Activated naive CD4-positive, alpha-beta T cell treated with anti-CD3 and anti-CD28 coated beads, Interleukin-2, amount 50 U/mL, for 72 hours (primary cell): ENCODE measurements around the gene PRPF31. TPM values are rescaled to one million over a fixed set of nuclear protein-coding genes. Genes with fewer than 3 reads are reported as not detected.
A peak's percentile ranks its signal among the peaks of the same experiment; 100 is the strongest.

ENCODE experiments used
- ATAC-seq, 2 donors: fragments of 150-1000 bp; cut with Tn5 transposase; 2 replicates each; pipeline ENCODE4 v1.10.0; 2021; ENCODE audit warnings: mild to moderate bottlenecking in 2 of 2, moderate library complexity in 2 of 2
- DNase-seq, 2 donors: peaks; one replicate each; pipeline ENCODE4 v3.0.0; 2021 to 2022; ENCODE audit warnings: low spot score in 2 of 2
- H3K27ac Mint-ChIP-seq, 2 donors: one replicate each; pipeline ENCODE4 v1.8.0; 2022; ENCODE audit warnings: mild to moderate bottlenecking in 2 of 2, mixed read lengths in 2 of 2
- H3K36me3 Mint-ChIP-seq, 2 donors: one replicate each; pipeline ENCODE4 v1.8.0; 2022; ENCODE audit warnings: mixed read lengths in 2 of 2
- H3K9me3 Mint-ChIP-seq, 2 donors: one replicate each; pipeline ENCODE4 v1.8.0; 2022; ENCODE audit warnings: mixed read lengths in 2 of 2
- total RNA-seq, 2 donors: library from RNA; stranded (reverse); gene quantifications; one replicate each; pipeline ENCODE4 v1.2.3, GENCODE V29; 2022

PRPF31 gene
- total RNA-seq, 2 donors from 2014 or later = 47.9 to 92.9 TPM

DNA sequence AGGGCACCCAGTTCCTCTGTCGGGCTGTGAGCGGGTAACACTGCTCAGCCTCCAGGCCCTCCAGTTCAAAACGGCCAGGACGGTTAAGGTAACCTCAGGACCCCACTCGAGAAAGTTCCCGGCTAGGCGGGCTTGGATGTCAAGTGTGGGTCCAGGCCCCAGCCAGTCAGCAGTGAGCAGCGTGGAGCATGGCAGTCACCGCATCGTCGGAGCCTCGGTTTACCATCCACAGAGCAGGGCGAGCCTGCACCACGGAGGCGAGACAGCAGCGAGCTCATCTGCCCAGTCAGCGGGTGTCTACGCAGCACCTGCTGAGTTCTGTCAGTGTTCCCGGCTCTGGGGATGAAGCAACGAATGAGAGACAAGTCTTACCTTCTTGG is 14.1 kb downstream of the PRPF31 start:
- no peak overlapping the region for H3K27ac Mint-ChIP-seq
- ATAC-seq (no peak), DNase-seq (no peak)
- H3K9me3 Mint-ChIP-seq = peaks cover 0 to 4% of the 10 kb centered on the region in 2 donors
- H3K36me3 Mint-ChIP-seq = no peaks in the 10 kb centered on the region

DNA sequence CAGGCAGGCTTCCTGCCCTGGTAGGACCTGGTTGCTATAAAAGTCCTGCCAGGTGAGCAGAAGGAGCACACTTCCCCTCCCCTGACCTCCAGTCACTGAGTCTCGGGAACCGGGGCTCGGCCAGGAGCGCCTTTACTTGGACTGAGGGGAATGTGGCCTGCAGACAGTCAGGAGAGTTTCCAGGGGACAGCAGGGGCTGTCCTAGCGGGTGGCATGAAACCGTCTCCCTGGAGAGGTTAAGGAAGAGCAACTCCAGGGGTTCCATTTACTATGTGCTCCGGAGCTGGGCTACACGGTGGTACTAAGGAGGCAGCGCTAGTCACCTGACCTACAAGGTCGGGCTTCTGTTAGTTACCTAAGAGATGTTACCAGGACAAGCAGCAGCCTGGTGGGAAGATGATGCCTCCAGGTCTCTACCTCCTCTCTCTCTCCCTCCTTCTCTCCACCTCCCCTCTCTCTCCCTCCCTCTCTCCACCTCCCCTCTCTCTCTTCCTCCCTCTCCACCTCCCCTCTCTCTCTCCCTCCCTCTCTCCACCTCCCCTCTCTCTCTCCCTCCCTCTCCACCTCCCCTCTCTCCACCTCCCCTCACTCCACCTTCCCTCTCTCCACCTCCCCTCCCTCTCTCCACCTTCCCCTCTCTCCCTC is 17.9 kb downstream of the PRPF31 start:
- Mint-ChIP-seq H3K36me3 (peaks cover under 1% of the 10 kb centered on the region in 2 donors), H3K27ac (no peak overlapping the region), H3K9me3 (peaks cover 0 to 4% of the 10 kb centered on the region in 2 donors)
- no peak for ATAC-seq
- DNase-seq = no peak

GRCh38 chr19:54133957-54134590 is 18.5 kb downstream of the PRPF31 start:
- no peak for ATAC-seq
- DNase-seq = no peak
- peaks cover 7% of the 10 kb centered on the region in 2 donors for H3K36me3 Mint-ChIP-seq
- peaks cover 0 to 4% of the 10 kb centered on the region in 2 donors for H3K9me3 Mint-ChIP-seq
- H3K27ac Mint-ChIP-seq = peak overlapping the region in 1 of 2 donors; percentile 69

- peaks cover 0 to 4% of the 10 kb centered on the region in 2 donors for H3K9me3 Mint-ChIP-seq
- peaks cover 11% of the 10 kb centered on the region in 2 donors for H3K36me3 Mint-ChIP-seq
- ATAC-seq (no peak), DNase-seq (peak in 1 of 2 donors; percentile 20)
- H3K27ac Mint-ChIP-seq = peak overlapping the region; percentile 67 to 89
These were observed 20.7 kb downstream of the PRPF31 start for GRCh38 chr19:54136086-54136863.

GRCh38 chr19:54136864-54137698 is 21.5 kb downstream of the PRPF31 start:
- DNase-seq (peak; percentile 97 to 100), ATAC-seq (peak; percentile 87 to 88)
- Mint-ChIP-seq H3K9me3 (peaks cover 0 to 4% of the 10 kb centered on the region in 2 donors), H3K27ac (peak overlapping the region; percentile 67 to 89), H3K36me3 (peaks cover 11% of the 10 kb centered on the region in 2 donors)

DNA sequence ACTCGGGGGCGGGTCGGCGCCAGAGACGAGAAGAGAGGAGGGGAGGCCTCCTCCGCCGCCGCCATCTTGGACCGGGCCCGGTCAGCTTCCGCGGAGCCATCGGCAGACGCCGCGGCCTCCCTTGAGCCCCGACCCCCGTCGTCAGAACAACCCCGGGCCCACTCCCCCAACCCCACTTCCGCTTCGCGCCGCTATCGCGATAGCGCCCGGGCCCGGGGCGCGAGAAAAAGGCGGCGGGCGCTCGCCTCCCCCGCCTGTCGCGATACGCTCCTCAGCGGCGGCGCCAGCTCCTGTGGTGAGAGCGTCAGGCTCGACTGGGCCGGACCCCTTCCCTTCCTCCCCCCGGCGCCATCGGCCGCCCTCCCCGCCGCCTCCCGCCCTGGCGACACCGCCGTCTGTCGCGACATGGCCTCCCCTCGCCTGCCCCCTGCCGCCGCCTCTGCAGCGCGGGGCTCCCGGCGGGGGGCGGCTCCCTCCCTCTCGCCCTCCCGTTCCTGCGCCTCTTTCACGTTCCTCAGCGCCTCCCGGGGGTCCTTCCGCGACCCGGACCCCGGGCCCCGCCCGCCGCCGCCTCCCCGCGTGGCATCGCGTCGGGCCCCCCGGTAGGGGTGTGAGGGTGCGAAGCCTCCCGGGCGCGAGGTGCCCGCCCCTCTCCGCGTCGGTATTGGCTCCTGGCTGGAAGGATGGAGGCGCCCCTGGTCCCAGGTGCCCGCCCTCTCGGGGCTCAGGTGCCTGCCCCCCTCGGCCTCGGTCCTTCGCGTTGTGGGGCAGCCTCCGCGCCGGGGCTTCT is 22.3 kb downstream of the PRPF31 start, which contains the start of gene CNOT3:
TSS of gene CNOT3 (plus strand) at position 64 of the 790 bp plus-strand sequence. CDS start 5,217 bp downstream, outside the sequence.
- H3K9me3 Mint-ChIP-seq = peaks cover 0 to 4% of the 10 kb centered on the region in 2 donors
- H3K36me3 Mint-ChIP-seq = peaks cover 11% of the 10 kb centered on the region in 2 donors
- DNase-seq = peak in 1 of 2 donors; percentile 39

GRCh38 chr19:54138489-54139256 is 23.1 kb downstream of the PRPF31 start:
- peaks cover 0 to 4% of the 10 kb centered on the region in 2 donors for H3K9me3 Mint-ChIP-seq
- ATAC-seq (no peak), DNase-seq (peak in 1 of 2 donors; percentile 21)
- H3K27ac Mint-ChIP-seq = peak overlapping the region; percentile 89 to 99
- H3K36me3 Mint-ChIP-seq = peaks cover 11 to 16% of the 10 kb centered on the region in 2 donors

More for the DNA sequence above, 22.3 kb downstream of the PRPF31 start, which contains the start of gene CNOT3:
- ATAC-seq = no peak
- H3K27ac Mint-ChIP-seq = peak within 1 kb of the TSS; percentile 89 to 99

- no peaks in the 10 kb centered on the region for H3K9me3 Mint-ChIP-seq
- no peak for DNase-seq
These were observed 25.8 kb downstream of the PRPF31 start for GRCh38 chr19:54141356-54141755.

GRCh38 chr19:54142166-54142780 is 26.7 kb downstream of the PRPF31 start:
- no peak for DNase-seq
- no peak for ATAC-seq
- no peaks in the 10 kb centered on the region for H3K9me3 Mint-ChIP-seq
- peaks cover 11 to 37% of the 10 kb centered on the region in 2 donors for H3K36me3 Mint-ChIP-seq
- H3K27ac Mint-ChIP-seq = peak overlapping the region in 1 of 2 donors; percentile 85

More at GRCh38 chr19:54141356-54141755, 25.8 kb downstream of the PRPF31 start:
- no peak for ATAC-seq
- peaks cover 11 to 31% of the 10 kb centered on the region in 2 donors for H3K36me3 Mint-ChIP-seq
- peak overlapping the region in 1 of 2 donors; percentile 85 for H3K27ac Mint-ChIP-seq

DNA sequence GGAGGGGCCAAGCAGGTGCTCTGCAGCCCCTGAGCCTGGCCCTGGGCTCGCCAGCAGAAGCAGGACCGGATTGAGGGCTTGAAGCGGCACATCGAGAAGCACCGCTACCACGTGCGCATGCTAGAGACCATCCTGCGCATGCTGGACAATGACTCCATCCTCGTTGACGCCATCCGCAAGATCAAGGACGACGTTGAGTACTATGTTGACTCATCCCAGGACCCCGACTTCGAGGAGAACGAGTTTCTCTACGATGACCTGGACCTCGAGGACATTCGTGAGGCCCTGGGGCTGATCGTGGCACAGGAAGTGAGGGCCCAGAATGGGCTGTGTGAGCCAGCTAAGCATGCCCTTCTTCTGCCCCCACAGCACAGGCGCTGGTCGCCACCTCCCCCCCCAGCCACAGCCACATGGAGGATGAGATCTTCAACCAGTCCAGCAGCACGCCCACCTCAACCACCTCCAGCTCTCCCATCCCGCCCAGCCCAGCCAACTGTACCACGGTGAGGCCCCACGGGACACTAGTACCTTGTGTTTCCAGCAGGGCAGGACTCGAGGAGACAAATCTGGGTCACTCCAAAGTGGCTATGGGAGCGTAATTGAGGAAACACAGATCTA is 30.1 kb downstream of the PRPF31 start:
- H3K36me3 Mint-ChIP-seq = peaks cover 0 to 27% of the 10 kb centered on the region in 2 donors
- ATAC-seq (no peak), DNase-seq (no peak)
- no peak overlapping the region for H3K27ac Mint-ChIP-seq
- no peaks in the 10 kb centered on the region for H3K9me3 Mint-ChIP-seq

- H3K9me3 Mint-ChIP-seq = no peaks in the 10 kb centered on the region
- H3K36me3 Mint-ChIP-seq = peaks cover 0 to 27% of the 10 kb centered on the region in 2 donors
- ATAC-seq = no peak
- no peak for DNase-seq
- H3K27ac Mint-ChIP-seq = peak overlapping the region in 1 of 2 donors; percentile 33
These were observed 32.1 kb downstream of the PRPF31 start for GRCh38 chr19:54147676-54148075.

DNA sequence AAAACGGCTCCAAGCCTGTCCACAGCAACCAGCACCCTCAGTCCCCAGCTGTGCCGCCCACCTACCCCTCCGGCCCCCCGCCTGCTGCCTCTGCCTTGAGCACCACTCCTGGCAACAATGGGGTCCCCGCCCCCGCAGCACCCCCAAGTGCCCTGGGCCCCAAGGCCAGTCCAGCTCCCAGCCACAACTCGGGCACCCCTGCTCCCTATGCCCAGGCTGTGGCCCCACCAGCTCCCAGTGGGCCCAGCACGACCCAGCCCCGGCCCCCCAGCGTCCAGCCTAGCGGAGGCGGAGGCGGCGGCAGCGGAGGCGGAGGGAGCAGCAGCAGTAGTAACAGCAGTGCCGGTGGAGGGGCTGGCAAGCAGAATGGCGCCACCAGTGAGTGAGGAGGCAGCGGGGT is 32.6 kb downstream of the PRPF31 start:
- Mint-ChIP-seq H3K9me3 (no peaks in the 10 kb centered on the region), H3K36me3 (peaks cover 0 to 28% of the 10 kb centered on the region in 2 donors), H3K27ac (no peak overlapping the region)
- ATAC-seq (no peak), DNase-seq (no peak)

GRCh38 chr19:54149021-54149812 is 33.7 kb downstream of the PRPF31 start:
- Mint-ChIP-seq H3K27ac (peak overlapping the region; percentile 25 to 90), H3K9me3 (no peaks in the 10 kb centered on the region), H3K36me3 (peaks cover 0 to 28% of the 10 kb centered on the region in 2 donors)
- ATAC-seq (no peak), DNase-seq (no peak)
